Pancreas (tissue), 10 donors: Measurements from ENCODE around the gene PPARD. TPM values are rescaled to one million over a fixed set of nuclear protein-coding genes. Genes with fewer than 3 reads are reported as not detected.
A peak's percentile ranks its signal among the peaks of the same experiment; 100 is the strongest.
"Not testable (repeated sequence)": the region's sequence is repeated elsewhere in the genome, so short reads cannot be mapped to it uniquely, and the experiment has no call there.

Experiments
- ATAC-seq, 4 donors: fragments of 200-7000 bp; cut with Tn5 transposase; one replicate each; pipeline versions ENCODE4 v1.8.0 to v1.9.1; 2020; ENCODE audit warnings: mild to moderate bottlenecking in 4 of 4, moderate library complexity in 4 of 4
- DNase-seq, 6 donors: peaks; one replicate each; pipeline ENCODE4 v3.0.0-alpha.2; 2020
- FAIRE-seq: peaks from 2 replicates; lab custom pipeline; 2012; peaks lifted over from hg19 to GRCh38; lab: Jason Lieb, UNC
- H3K27ac ChIP-seq, 4 donors: fragments of 200-600 bp; sonication (generic); 1 replicate in 3 of 4; 2 replicates in 1 of 4; pipeline versions ENCODE4 v1.5.0 to v1.8.0; 2020
- H3K27me3 ChIP-seq, 4 donors: fragments of 200-600 bp; one replicate each; pipeline ENCODE4 v1.8.0; 2021
- H3K36me3 ChIP-seq, 3 donors: fragments of 200-600 bp; sonication (generic) in 1 of 3; one replicate each; pipeline versions ENCODE4 v1.5.0 to v1.8.0; 2020 to 2021
- H3K4me1 ChIP-seq, 3 donors: fragments of 200-600 bp; one replicate each; pipeline ENCODE4 v1.8.0; 2021
- H3K4me3 ChIP-seq, 4 donors: fragments of 200-600 bp; sonication (generic) in 2 of 4; one replicate each; pipeline versions ENCODE4 v1.5.0 to v1.8.0; 2020 to 2021
- H3K9me3 ChIP-seq, 4 donors: fragments of 200-600 bp; one replicate each; pipeline ENCODE4 v1.8.0; 2021
- CTCF ChIP-seq, 4 donors: fragments of 200-600 bp; sonication (generic) in 3 of 4; IDR thresholded peaks; one replicate each; pipeline versions ENCODE4 v1.5.0 to v1.8.0; 2021; ENCODE audit warnings: antibody characterized with exemption in 4 of 4
- WGBS, 2 donors: extraction: QIAGEN DNeasy Blood & Tissue Kit; methylation state at CpG; one replicate each; pipeline ENCODE4 v1.1.7; 2013; 5-methylcytosine and 5-hydroxymethylcytosine counted together
- intact Hi-C, 3 donors: fragments of 100-400 bp; cut with DNase I; formaldehyde crosslinking; loops; one replicate each; pipeline versions ENCODE4 v1.11.1 to v1.14.2; 2022
- polyA plus RNA-seq, 2 donors: library from polyadenylated mRNA; stranded (reverse); fragments of 200-250 nt; gene quantifications; one replicate each; pipeline ENCODE4 v1.2.3, GENCODE V29; 2013
- total RNA-seq, 6 donors: library from RNA; stranded (reverse); fragmentation: NEBNext Ultra II Directional in 4 of 6; extraction: Animal tissue kit (Norgen Biotek cat#: 25700) in 4 of 6; gene quantifications; one replicate each; pipeline versions ENCODE4 v1.2.1 to v1.2.4, GENCODE V29; 2021 to 2023
- donor health status: healthy with polysubstance abuse.
- donor health status: DM: no; HTN: no; CAD: no; lungs with moderate emphysema.
- donor health status: DM: no; HTN: no; CAD: no.
- donor health status: control.
- donor health status: control.
- donor health status: Bipolar disorder and iron deficiency.
- donor health status: DM: yes; HTN: yes; CAD: no.
- donor health status: DM: no; HTN: no; CAD: no.
- donor health status: DM: no; HTN: no; CAD: no.
- donor health status: DM: yes; HTN: yes; CAD: no.

The PPARD gene
- total and polyA plus RNA-seq, 8 donors, result 4.4 to 14.1 (median 8.2) TPM

DNA sequence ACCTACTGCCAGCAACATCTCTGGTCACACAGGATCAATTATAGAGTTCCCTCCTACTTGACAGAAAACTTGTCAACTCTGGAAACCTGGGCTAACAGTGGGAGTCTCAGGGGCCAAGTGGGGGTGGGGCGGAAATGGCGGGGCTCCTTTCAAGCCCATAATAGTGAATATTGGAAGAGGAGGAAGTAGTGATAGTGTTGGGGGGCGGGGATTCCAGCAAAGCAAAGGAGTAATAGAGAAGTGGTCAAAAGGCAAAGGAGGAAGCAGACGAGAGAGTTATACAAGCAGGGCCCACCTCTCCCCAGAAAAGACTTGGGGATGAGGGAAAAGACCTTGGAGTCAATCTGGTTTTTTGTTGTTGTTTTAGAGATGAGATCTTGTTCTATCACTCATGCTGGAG is 42.7 kb upstream of the PPARD start:
- intact Hi-C loops, result no loop called here
- H3K4me1 ChIP-seq, result peaks cover 0 to 10% (median 0%) of the 10 kb centered on the region in 3 donors
- no peak for TF ChIP-seq CTCF (IDR thresholded peaks at IDR 0.05)
- H3K36me3 ChIP-seq, result peaks cover 0 to 5% (median 0%) of the 10 kb centered on the region in 3 donors
- H3K4me3 ChIP-seq, result no peak overlapping the region
- FAIRE-seq (no peak), ATAC-seq (no peak), DNase-seq (no peak)
- no peaks in the 10 kb centered on the region for H3K27me3 ChIP-seq
- WGBS, 2 donors, result 90 to 96% methylated on average over 4 of the region's 4 CpGs
- H3K9me3 ChIP-seq, result no peaks in the 10 kb centered on the region
- no peak overlapping the region for H3K27ac ChIP-seq

DNA sequence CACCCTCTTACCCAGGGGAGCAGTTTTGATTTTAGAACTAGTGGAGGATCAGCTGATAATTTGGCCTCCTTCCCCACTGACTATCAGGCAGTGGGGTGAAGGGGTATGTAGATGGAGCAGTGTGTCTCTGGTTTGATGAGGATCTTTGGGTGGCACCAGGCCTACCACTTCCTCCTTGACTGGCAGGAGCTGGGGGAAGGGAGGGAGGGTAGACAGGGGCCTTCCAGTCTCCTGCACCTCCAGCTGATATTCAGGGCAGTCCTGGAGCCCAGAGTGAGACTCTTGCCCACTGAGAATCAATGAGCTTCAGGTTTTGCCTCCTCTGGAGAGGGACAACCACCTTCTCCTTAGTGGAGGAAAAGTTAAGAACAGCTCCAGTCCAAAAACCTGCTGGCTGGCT is 41.5 kb upstream of the PPARD start:
- Histone ChIP-seq H3K4me3 (no peak overlapping the region), H3K27me3 (no peaks in the 10 kb centered on the region), H3K36me3 (no peaks in the 10 kb centered on the region), H3K4me1 (peaks cover 0 to 10% (median 0%) of the 10 kb centered on the region in 3 donors), H3K27ac (no peak overlapping the region), H3K9me3 (no peaks in the 10 kb centered on the region)
- no peak for ATAC-seq
- intact Hi-C loops, result no loop called here
- TF ChIP-seq CTCF (IDR thresholded peaks at IDR 0.05), result no peak
- FAIRE-seq, result no peak
- no peak for DNase-seq

- Histone ChIP-seq H3K4me3 (no peak overlapping the region), H3K9me3 (no peaks in the 10 kb centered on the region), H3K4me1 (peaks cover 0 to 5% (median 0%) of the 10 kb centered on the region in 3 donors), H3K36me3 (no peaks in the 10 kb centered on the region), H3K27me3 (no peaks in the 10 kb centered on the region), H3K27ac (peak overlapping the region in 1 of 4 donors; percentile 33)
- TF ChIP-seq CTCF (IDR thresholded peaks at IDR 0.05), result no peak
- FAIRE-seq (no peak), DNase-seq (peak in 1 of 6 donors; percentile 52), ATAC-seq (peak in 3 of 4 donors; percentile 44 to 56 (median 45))
- intact Hi-C loops, result no loop called here
- 65 to 66% methylated on average over 6 of the region's 6 CpGs for WGBS, 2 donors
Observed at GRCh38 chr6:35302604-35303241, 39.6 kb upstream of the PPARD start.

DNA sequence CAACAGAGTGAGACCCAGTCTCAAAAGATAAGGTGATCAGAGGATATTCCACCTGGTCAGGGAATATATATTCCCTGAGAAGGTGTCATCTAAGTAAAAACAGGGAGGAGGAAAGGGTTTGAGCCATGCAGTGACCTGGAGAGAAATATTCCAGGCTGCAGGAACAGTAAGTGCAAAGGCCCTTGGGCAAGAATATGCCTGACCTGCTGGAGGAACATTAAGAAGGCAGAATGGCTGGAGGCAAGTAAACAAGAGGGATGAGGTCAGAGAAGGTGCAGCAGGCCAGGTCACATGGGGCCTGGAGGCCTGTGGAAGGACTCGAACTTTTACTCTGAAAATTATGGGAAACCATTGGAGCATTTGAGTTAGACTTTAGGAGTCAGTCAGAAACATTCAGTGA is 38.1 kb upstream of the PPARD start:
- no peaks in the 10 kb centered on the region for H3K36me3 ChIP-seq
- FAIRE-seq (no peak), DNase-seq (no peak), ATAC-seq (no peak)
- H3K9me3 ChIP-seq, result no peaks in the 10 kb centered on the region
- no peak overlapping the region for H3K4me3 ChIP-seq
- no peak overlapping the region for H3K27ac ChIP-seq
- TF ChIP-seq CTCF (IDR thresholded peaks at IDR 0.05), result no peak
- H3K27me3 ChIP-seq, result no peaks in the 10 kb centered on the region
- H3K4me1 ChIP-seq, result no peaks in the 10 kb centered on the region
- intact Hi-C loops, result no loop called here
- 62 to 73% methylated on average over 1 of the region's 1 CpG for WGBS, 2 donors

- no peak for FAIRE-seq
- intact Hi-C loops, result no loop called here
Observed at GRCh38 chr6:35305117-35305516, 37.2 kb upstream of the PPARD start.

DNA sequence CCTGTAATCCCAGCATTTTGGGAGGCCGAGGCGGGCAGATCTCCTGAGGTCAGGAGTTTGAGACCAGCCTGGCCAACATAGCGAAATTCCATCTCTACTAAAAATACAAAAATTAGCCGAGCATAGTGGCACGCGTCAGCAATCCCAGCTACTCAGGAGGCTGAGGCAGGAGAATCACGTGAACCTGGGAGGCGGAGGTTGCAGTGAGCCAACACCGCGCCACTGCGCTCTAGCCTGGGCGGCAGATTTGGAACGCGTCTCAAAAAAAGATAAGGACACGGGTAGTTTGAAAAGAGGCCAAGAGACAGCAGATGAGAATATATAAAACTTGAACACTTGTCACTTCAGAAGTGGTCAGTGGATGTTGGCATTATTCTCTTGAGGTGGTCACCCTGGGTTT is 35.2 kb upstream of the PPARD start:
- H3K36me3 ChIP-seq, intact Hi-C loops, DNase-seq, H3K4me3 ChIP-seq, H3K4me1 ChIP-seq, FAIRE-seq, H3K27ac ChIP-seq, H3K9me3 ChIP-seq, ATAC-seq, H3K27me3 ChIP-seq: not testable (repeated sequence)
- 77 to 83% methylated on average over 15 of the region's 15 CpGs for WGBS, 2 donors

More at GRCh38 chr6:35305117-35305516, 37.2 kb upstream of the PPARD start:
- Histone ChIP-seq H3K4me1 (no peaks in the 10 kb centered on the region), H3K27ac (no peak overlapping the region), H3K36me3 (no peaks in the 10 kb centered on the region), H3K9me3 (no peaks in the 10 kb centered on the region), H3K4me3 (no peak overlapping the region), H3K27me3 (no peaks in the 10 kb centered on the region)
- 93 to 96% methylated on average over 8 of the region's 8 CpGs for WGBS, 2 donors
- ATAC-seq (no peak), DNase-seq (no peak)
- no peak for TF ChIP-seq CTCF (IDR thresholded peaks at IDR 0.05)

DNA sequence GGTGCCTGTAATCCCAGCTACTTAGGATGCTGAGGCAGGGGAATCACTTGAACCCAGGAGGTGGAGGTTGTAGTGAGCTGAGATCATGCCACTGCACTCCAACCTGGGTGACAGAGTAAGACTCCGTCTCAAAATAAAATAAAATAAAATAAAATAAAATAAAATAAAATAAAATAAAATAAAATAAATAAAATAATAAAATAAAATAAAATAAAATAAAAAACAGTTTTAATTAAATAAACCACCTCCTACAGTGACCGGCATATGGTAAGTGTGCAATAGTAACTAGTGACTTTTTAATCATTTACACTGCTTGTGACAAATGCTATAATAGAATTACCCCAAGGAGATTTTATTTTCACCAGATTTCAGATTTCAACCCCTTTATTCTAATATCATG is 33.8 kb upstream of the PPARD start:
- H3K27ac ChIP-seq, H3K9me3 ChIP-seq, H3K4me3 ChIP-seq, intact Hi-C loops, FAIRE-seq, DNase-seq, H3K27me3 ChIP-seq, H3K4me1 ChIP-seq, H3K36me3 ChIP-seq, ATAC-seq: not testable (repeated sequence)
- WGBS, 2 donors, result 83 to 100% methylated on average over 2 of the region's 2 CpGs
